HepG2 (cell line): ENCODE results near the gene ZNF511. TPM values are rescaled to one million over a fixed set of nuclear protein-coding genes. Genes with fewer than 3 reads are reported as not detected.

Experiments used
- ATAC-seq: fragments of 200-7000 bp; cut with Tn5 transposase; 3 replicates; pipeline ENCODE4 v1.9.1; 2020; ENCODE audit warnings: mild to moderate bottlenecking, moderate library complexity
- BruUV-seq: library from RNA; stranded (reverse); fragments of 400-500 nt; replicated peaks from 2 replicates; lab custom pipeline; 2021; lab: Mats Ljungman, UMichigan
- CTCF ChIA-PET: fragments of 300-600 bp; formaldehyde crosslinking; extraction: SDS; loops from one replicate; lab custom pipeline; 2021; ENCODE audit warnings: low total read pairs, inconsistent platforms, low intra/inter-chr PET ratio; lab: Yijun Ruan, JAX
- POLR2A ChIA-PET: fragments of 350-600 bp; sonication (Branson Sonifier 250); formaldehyde crosslinking; loops from one replicate; lab custom pipeline; 2020; ENCODE audit warnings: antibody characterized with exemption, inconsistent platforms; lab: Yijun Ruan, JAX
- DNase-seq: peaks from one replicate; pipeline ENCODE4 v3.0.0-alpha.2; 2015; ENCODE audit warnings: low spot score
- FAIRE-seq: peaks from 3 replicates; lab custom pipeline; 2011; peaks lifted over from hg19 to GRCh38; lab: Jason Lieb, UNC
- H2AFZ ChIP-seq: one replicate; pipeline ENCODE4 v1.6.1; 2011; ENCODE audit warnings: low read length, inconsistent platforms
- H3K27ac ChIP-seq: fragments of 300-600 bp; 3 replicates; pipeline ENCODE4 v1.8.0; 2011; ENCODE audit warnings: mixed run types, mild to moderate bottlenecking, mixed read lengths, low read length, inconsistent platforms; ENCODE audit not compliant: insufficient read depth; ENCODE audit errors: extremely low read length
- H3K27me3 ChIP-seq, 2 experiments: fragments of 200-600 bp in 1 of 2; 2 replicates in 1 of 2; 3 replicates in 1 of 2; pipeline versions ENCODE4 v1.6.0 to v1.8.0; 2011; ENCODE audit warnings: low read length in 2 of 2, mild to moderate bottlenecking in 2 of 2, moderate library complexity in 2 of 2, inconsistent platforms in 1 of 2; ENCODE audit not compliant: insufficient read depth in 2 of 2, control insufficient read depth in 1 of 2
- H3K36me3 ChIP-seq, 2 experiments: fragments of 200-600 bp in 1 of 2; replicated peaks in 1 of 2; 2 replicates in 1 of 2; 3 replicates in 1 of 2; pipeline versions ENCODE4 v1.5.1 to v1.8.0; 2011; ENCODE audit warnings: low read length in 2 of 2, inconsistent platforms in 1 of 2; ENCODE audit not compliant: insufficient read depth in 2 of 2, control insufficient read depth in 1 of 2
- H3K4me1 ChIP-seq: 2 replicates; pipeline ENCODE4 v1.5.1; 2012; ENCODE audit warnings: low read length, inconsistent platforms; ENCODE audit not compliant: insufficient read depth
- H3K4me2 ChIP-seq: 2 replicates; pipeline ENCODE4 v1.6.0; 2011; ENCODE audit warnings: low read depth, low read length, inconsistent platforms
- H3K4me3 ChIP-seq, 3 experiments: fragments of 200-600 bp in 1 of 3; sonication (generic), shearing (Covaris generic) in 1 of 3; replicated peaks in 1 of 3; 2 replicates each; pipeline ENCODE4 v1.5.1; 2011 to 2016; ENCODE audit warnings: low read length in 3 of 3, inconsistent platforms in 2 of 3, low read depth in 2 of 3, mild to moderate bottlenecking in 2 of 3, control low read depth in 1 of 3, mixed read lengths in 1 of 3; ENCODE audit not compliant: insufficient read depth in 1 of 3
- H3K79me2 ChIP-seq: one replicate; pipeline ENCODE4 v1.6.1; 2011; ENCODE audit warnings: low read length, inconsistent platforms; ENCODE audit not compliant: insufficient read depth
- H3K9ac ChIP-seq: 2 replicates; pipeline ENCODE4 v1.6.0; 2011; ENCODE audit warnings: mild to moderate bottlenecking, low read depth, low read length, inconsistent platforms; ENCODE audit not compliant: insufficient read depth
- H3K9me3 ChIP-seq: 2 replicates; pipeline ENCODE4 v1.5.1; 2012; ENCODE audit warnings: mild to moderate bottlenecking, low read length
- H4K20me1 ChIP-seq: 2 replicates; pipeline ENCODE4 v1.6.0; 2011; ENCODE audit warnings: inconsistent platforms, mild to moderate bottlenecking, low read length, moderate library complexity; ENCODE audit not compliant: insufficient read depth
- CEBPZ ChIP-seq: IDR thresholded peaks from 2 replicates; pipeline ENCODE4 v1.6.1; 2012; ENCODE audit warnings: low read length, improper control_type of control experiment
- EEA1 ChIP-seq: sonication (generic); formaldehyde crosslinking; IDR thresholded peaks from 2 replicates; pipeline ENCODE4 v1.5.1; 2020; ENCODE audit warnings: mild to moderate bottlenecking, missing genetic modification reagents, borderline replicate concordance
- EP300 ChIP-seq, 3 experiments: sonication (generic) in 1 of 3; formaldehyde crosslinking in 1 of 3; IDR thresholded peaks; 2 replicates each; pipeline versions ENCODE4 v1.5.1 to v1.6.1; 2011 to 2020; ENCODE audit warnings: low read depth in 2 of 3, low read length in 2 of 3, borderline replicate concordance in 1 of 3, improper control_type of control experiment in 1 of 3, mild to moderate bottlenecking in 1 of 3, missing genetic modification reagents in 1 of 3, moderate library complexity in 1 of 3
- GABPB1 ChIP-seq: IDR thresholded peaks from 2 replicates; pipeline ENCODE4 v1.6.1; 2016; ENCODE audit warnings: mild to moderate bottlenecking, missing genetic modification reagents, moderate library complexity, missing compliant biosample characterization
- KLF13 ChIP-seq: sonication (generic); formaldehyde crosslinking; IDR thresholded peaks from 2 replicates; pipeline ENCODE4 v1.4.0; 2020; ENCODE audit warnings: mild to moderate bottlenecking, missing genetic modification reagents
- MTF2 ChIP-seq: sonication (generic); formaldehyde crosslinking; IDR thresholded peaks from 2 replicates; pipeline ENCODE4 v1.5.0; 2020; ENCODE audit warnings: missing genetic modification reagents, borderline replicate concordance
- PREB ChIP-seq: sonication (generic); formaldehyde crosslinking; IDR thresholded peaks from 2 replicates; pipeline ENCODE4 v1.4.0; 2020; ENCODE audit warnings: missing genetic modification reagents
- RAD21 ChIP-seq: fragments of 450-650 bp; formaldehyde crosslinking; IDR thresholded peaks from 2 replicates; pipeline ENCODE4 v1.5.0; 2020; ENCODE audit warnings: mild to moderate bottlenecking
- ZNF20 ChIP-seq: sonication (generic); formaldehyde crosslinking; IDR thresholded peaks from 2 replicates; pipeline ENCODE4 v1.4.0; 2020; ENCODE audit warnings: mild to moderate bottlenecking, moderate library complexity, missing genetic modification reagents
- ZNF670 ChIP-seq: sonication (generic); formaldehyde crosslinking; IDR thresholded peaks from 2 replicates; pipeline ENCODE4 v1.8.0; 2022; ENCODE audit warnings: mild to moderate bottlenecking, missing genetic modification reagents, borderline replicate concordance
- ZNF724P ChIP-seq: sonication (generic); formaldehyde crosslinking; IDR thresholded peaks from 2 replicates; pipeline ENCODE4 v1.8.0; 2022; ENCODE audit warnings: missing genetic modification reagents, borderline replicate concordance
- ZXDC ChIP-seq: sonication (generic); formaldehyde crosslinking; IDR thresholded peaks from 2 replicates; pipeline ENCODE4 v1.5.0; 2020; ENCODE audit warnings: mild to moderate bottlenecking, missing genetic modification reagents
- WGBS: methylation state at CpG from one replicate; pipeline ENCODE4 v1.1.6; 2017; ENCODE audit warnings: low lambda C conversion rate; 5-methylcytosine and 5-hydroxymethylcytosine counted together
- in situ Hi-C: cut with HindIII; loops from 2 replicates; pipeline ENCODE4 v1.10.0; 2017; ENCODE audit warnings: low pct_unique_long_range_greater_than_20kb; ENCODE audit not compliant: extremely low pct_ligation_motif_present
- intact Hi-C: fragments of 100-400 bp; cut with micrococcal nuclease; formaldehyde crosslinking; loops from one replicate; pipeline ENCODE4 v1.10.0; 2022; ENCODE audit not compliant: unreplicated experiment
- polyA plus RNA-seq, 8 experiments: library from polyadenylated mRNA; depleted of rRNA in 3 of 8; stranded (reverse) in 7 of 8; unstranded in 1 of 8; fragments of >200 nt; fragmentation: Illumina TruSeq in 4 of 8; extraction: Trizol in 4 of 8; gene quantifications; 2 replicates each; pipeline versions ENCODE4 v1.2.1 to v1.2.3, GENCODE V29; 2011 to 2016; ENCODE audit warnings: low read depth in 4 of 8, missing spikeins in 1 of 8, mixed read lengths in 1 of 8; ENCODE audit not compliant: insufficient read depth in 1 of 8
- total RNA-seq, 5 experiments: library from RNA; depleted of rRNA; stranded (reverse); fragments of >200 nt; fragmentation: Illumina TruSeq; extraction: Trizol; gene quantifications; 2 replicates each; pipeline ENCODE4 v1.2.3, GENCODE V29; 2016; ENCODE audit warnings: low read depth in 1 of 5

ZNF511 gene
- total and polyA plus RNA-seq, 2 of the 13 experiments (the other 11 are each of a cell fraction or from before 2014, with no cell fraction given) = 35.6 to 66.4 TPM

- TF ChIP-seq ZXDC (CRISPR knock-in tag) = no peak
- TF ChIP-seq ZNF670 = no peak
- TF ChIP-seq GABPB1 (CRISPR knock-in tag) = no peak
- no peak; the same call in 1 of the 2 replicates for TF ChIP-seq MTF2 (CRISPR knock-in tag)
- TF ChIP-seq EEA1 (CRISPR knock-in tag) = no peak
- TF ChIP-seq ZNF20 (CRISPR knock-in tag) = no peak
- TF ChIP-seq ZNF724P (CRISPR knock-in tag) = no peak
- TF ChIP-seq, all 625 proteins: peak for 5
These were observed 26.0 kb downstream of the ZNF511 start (continued) for GRCh38 chr10:133334503-133335245.

- H2AFZ ChIP-seq = no peak overlapping the region
- TF ChIP-seq PREB (CRISPR knock-in tag) (no peak), CEBPZ (no peak), RAD21 (CRISPR knock-in tag) (no peak), KLF13 (CRISPR knock-in tag) (no peak), EP300 (IDR thresholded peaks at IDR 0.05; ENCODE audit: low read depth in 2 of 2, low read length in 2 of 2) (no peak), EP300 (CRISPR knock-in tag; IDR thresholded peaks at IDR 0.05; ENCODE audit: borderline replicate concordance) (no peak)
These were observed 26.8 kb downstream of the ZNF511 start for GRCh38 chr10:133335246-133336117.

More at GRCh38 chr10:133335246-133336117, 26.8 kb downstream of the ZNF511 start:
- H3K9me3 ChIP-seq = no peaks in the 10 kb centered on the region
- DNase-seq (no peak), FAIRE-seq (no peak), ATAC-seq (peak; percentile 54)
- 0 out of 2 replicates have a peak overlapping the region, but pooled peaks have one; percentile 8 for H3K9ac ChIP-seq
- H3K27me3 ChIP-seq = peaks cover 6 to 67% of the 10 kb centered on the region in 2 experiments; a peak in 4 of 5 replicates
- no TSS peak for BruUV-seq
- POLR2A ChIA-PET = interaction anchor here (0.9 to 2.2 kb wide), 3 partner anchors 11 to 22 kb away, joined by 3 to 8 read pairs (median 5); partner anchors contain the start of genes FUOM and PRAP1
- intact Hi-C loops (no loop called here), in situ Hi-C loops (no loop called here)
- peak overlapping the region; percentile 64 for H3K4me2 ChIP-seq
- no peaks in the 10 kb centered on the region for H4K20me1 ChIP-seq
- H3K4me3 ChIP-seq = peak overlapping the region; percentile 19 to 72 (median 42); a peak in 4 of 6 replicates
- 8% methylated on average over 11 of the region's 75 CpGs for WGBS
- CTCF ChIA-PET = no interaction called here
- H3K79me2 ChIP-seq = no peaks in the 10 kb centered on the region
- peaks cover 21% of the 10 kb centered on the region for H3K4me1 ChIP-seq
- no peaks in the 10 kb centered on the region for H3K36me3 ChIP-seq
- H3K27ac ChIP-seq = no peak overlapping the region
